OCI-LY3 (cell line): ENCODE data around the gene P2RY6.

Experiments used
- H2AFZ ChIP-seq: fragments of 200-600, 300-600 bp; shearing (Covaris generic); 2 replicates; pipeline ENCODE4 v1.6.0; 2014; ENCODE audit warnings: antibody characterized with exemption, low read depth, low read length
- H3K27ac ChIP-seq: fragments of 200-600, 300-600 bp; sonication (generic); 2 replicates; pipeline ENCODE4 v1.5.1; 2014; ENCODE audit warnings: mild to moderate bottlenecking, low read length, moderate library complexity, mixed read lengths
- H3K27me3 ChIP-seq: fragments of 200-600, 300-600 bp; sonication (generic); 2 replicates; pipeline ENCODE4 v1.6.1; 2014; ENCODE audit warnings: low read depth, low read length, mixed read lengths
- H3K36me3 ChIP-seq: fragments of 200-600, 300-600 bp; sonication (generic); replicated peaks from 2 replicates; pipeline ENCODE3; 2014; ENCODE audit warnings: low read depth, low read length, mixed read lengths
- H3K4me1 ChIP-seq: fragments of 300-600, 200-600 bp; sonication (generic); 2 replicates; pipeline ENCODE4 v1.6.1; 2014; ENCODE audit warnings: low read length, mixed read lengths
- H3K4me2 ChIP-seq: fragments of 200-600, 300-600 bp; sonication (generic); 2 replicates; pipeline ENCODE4 v1.6.1; 2014; ENCODE audit warnings: low read length, mixed read lengths
- H3K4me3 ChIP-seq: fragments of 300-600, 200-600 bp; sonication (generic); 2 replicates; pipeline ENCODE4 v1.5.1; 2014; ENCODE audit warnings: antibody characterized with exemption, mild to moderate bottlenecking, low read length, moderate library complexity
- H3K79me2 ChIP-seq: fragments of 300-600, 200-600 bp; shearing (Covaris generic); 2 replicates; pipeline ENCODE4 v1.6.1; 2014; ENCODE audit warnings: mild to moderate bottlenecking, low read length, mixed read lengths
- H3K9ac ChIP-seq: fragments of 300-600, 200-600 bp; shearing (Covaris generic); 2 replicates; pipeline ENCODE4 v1.6.0; 2014; ENCODE audit warnings: mild to moderate bottlenecking, low read length, moderate library complexity
- H3K9me3 ChIP-seq: fragments of 200-600, 300-600 bp; shearing (Covaris generic); 2 replicates; pipeline ENCODE4 v1.6.1; 2014; ENCODE audit warnings: low read length, mixed read lengths; ENCODE audit not compliant: insufficient read depth
- H4K20me1 ChIP-seq: fragments of 200-600, 300-600 bp; sonication (generic); 2 replicates; pipeline ENCODE4 v1.6.1; 2016; ENCODE audit warnings: low read length, mixed read lengths; ENCODE audit not compliant: insufficient read depth
- EZH2phosphoT487 ChIP-seq: fragments of 200-600 bp; shearing (Covaris generic); IDR thresholded peaks from 2 replicates; pipeline ENCODE4 v1.6.1; 2018; ENCODE audit warnings: antibody characterized with exemption, mixed run types, low read depth
- TF ChIP-seq, protein P1 (sequence below): fragments of 200-600, 300-600 bp; sonication (generic); IDR thresholded peaks from 2 replicates; pipeline ENCODE4 v1.5.1; 2014; ENCODE audit warnings: antibody characterized with exemption, low read length, low read depth

The P2RY6 gene

DNA sequence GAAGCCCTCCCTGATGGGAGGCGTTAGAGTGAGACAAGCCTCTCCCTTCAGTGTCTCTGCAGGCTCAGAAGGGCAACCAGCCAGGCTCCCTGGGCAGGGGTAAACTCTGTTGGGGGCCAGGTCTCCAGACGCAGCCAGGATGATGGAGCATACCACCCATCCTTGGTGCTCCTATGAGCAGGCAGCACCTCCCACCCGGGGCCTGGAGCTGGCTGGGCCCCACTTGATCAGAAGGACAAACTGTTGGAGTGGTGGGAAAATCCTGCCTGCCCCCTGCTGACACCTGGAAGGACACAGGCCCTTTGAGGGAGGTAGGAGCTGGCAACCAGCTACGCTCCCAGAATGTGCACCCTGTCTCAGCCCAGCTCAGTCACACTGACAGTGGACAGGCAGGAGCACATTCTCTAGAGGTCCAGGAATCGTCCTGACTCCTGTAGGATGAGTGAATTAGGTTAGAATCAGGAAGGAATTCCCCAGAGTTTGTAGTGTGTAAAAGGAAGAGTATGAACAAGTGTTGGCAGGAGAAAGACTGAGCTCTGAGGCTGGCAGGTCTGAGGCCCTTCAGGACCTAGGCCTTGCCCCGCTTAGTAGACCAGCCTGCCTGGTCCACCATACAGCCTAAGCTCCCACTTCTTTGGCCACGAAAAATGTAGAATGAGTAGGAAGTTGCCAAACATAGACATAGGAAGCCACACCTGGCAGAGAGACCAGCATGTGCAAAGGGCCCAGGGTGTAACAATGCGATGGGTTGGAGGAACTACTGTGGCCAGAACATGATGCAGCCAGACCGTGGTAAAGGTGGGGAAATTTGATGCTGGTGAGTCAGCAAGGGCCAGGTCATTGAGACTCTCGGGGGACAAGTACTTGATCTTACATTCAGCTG is 55.0 kb downstream of the P2RY6 start:
- Histone ChIP-seq H3K4me2 (no peak overlapping the region), H3K27me3 (no peaks in the 10 kb centered on the region), H4K20me1 (no peaks in the 10 kb centered on the region), H2AFZ (no peak overlapping the region), H3K4me3 (no peak overlapping the region), H3K9ac (no peak overlapping the region), H3K9me3 (no peaks in the 10 kb centered on the region), H3K36me3 (no peaks in the 10 kb centered on the region), H3K27ac (no peak overlapping the region), H3K79me2 (no peaks in the 10 kb centered on the region), H3K4me1 (peaks cover 55% of the 10 kb centered on the region)
- no peak for TF ChIP-seq EZH2phosphoT487
- TF ChIP-seq, protein P1, sequence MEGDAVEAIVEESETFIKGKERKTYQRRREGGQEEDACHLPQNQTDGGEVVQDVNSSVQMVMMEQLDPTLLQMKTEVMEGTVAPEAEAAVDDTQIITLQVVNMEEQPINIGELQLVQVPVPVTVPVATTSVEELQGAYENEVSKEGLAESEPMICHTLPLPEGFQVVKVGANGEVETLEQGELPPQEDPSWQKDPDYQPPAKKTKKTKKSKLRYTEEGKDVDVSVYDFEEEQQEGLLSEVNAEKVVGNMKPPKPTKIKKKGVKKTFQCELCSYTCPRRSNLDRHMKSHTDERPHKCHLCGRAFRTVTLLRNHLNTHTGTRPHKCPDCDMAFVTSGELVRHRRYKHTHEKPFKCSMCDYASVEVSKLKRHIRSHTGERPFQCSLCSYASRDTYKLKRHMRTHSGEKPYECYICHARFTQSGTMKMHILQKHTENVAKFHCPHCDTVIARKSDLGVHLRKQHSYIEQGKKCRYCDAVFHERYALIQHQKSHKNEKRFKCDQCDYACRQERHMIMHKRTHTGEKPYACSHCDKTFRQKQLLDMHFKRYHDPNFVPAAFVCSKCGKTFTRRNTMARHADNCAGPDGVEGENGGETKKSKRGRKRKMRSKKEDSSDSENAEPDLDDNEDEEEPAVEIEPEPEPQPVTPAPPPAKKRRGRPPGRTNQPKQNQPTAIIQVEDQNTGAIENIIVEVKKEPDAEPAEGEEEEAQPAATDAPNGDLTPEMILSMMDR, result no peak

DNA sequence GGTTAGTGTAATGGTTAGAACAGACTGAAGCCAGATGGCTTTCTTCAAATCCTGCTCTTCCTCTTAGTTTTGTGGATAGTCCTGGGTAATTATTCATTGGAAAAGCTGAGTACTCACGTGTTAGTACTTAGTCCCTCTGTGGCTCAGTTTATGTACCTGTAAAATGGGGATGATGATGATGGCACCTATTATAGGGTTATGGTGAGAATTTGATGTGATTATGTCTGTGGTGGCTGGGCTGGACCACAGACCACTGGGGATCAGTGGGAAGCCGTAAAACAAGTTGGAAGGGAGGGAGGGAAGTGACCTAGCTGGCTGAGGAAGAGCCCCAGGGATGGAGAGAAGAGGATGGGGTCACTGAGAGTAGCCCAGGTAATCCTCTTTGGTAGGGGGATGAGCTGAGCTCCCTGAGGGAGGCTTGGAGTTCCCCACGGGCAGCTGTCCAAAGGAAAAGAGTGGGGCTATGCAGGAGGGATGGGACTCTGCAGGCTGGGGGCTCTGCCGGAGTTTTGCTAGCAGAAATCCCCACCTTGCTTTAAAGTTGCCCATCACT is 55.8 kb downstream of the P2RY6 start:
- no peaks in the 10 kb centered on the region for H3K27me3 ChIP-seq
- no peaks in the 10 kb centered on the region for H4K20me1 ChIP-seq
- peaks cover 47% of the 10 kb centered on the region for H3K4me1 ChIP-seq
- no peaks in the 10 kb centered on the region for H3K79me2 ChIP-seq
- H3K27ac ChIP-seq, result no peak overlapping the region
- H3K9me3 ChIP-seq, result no peaks in the 10 kb centered on the region
- no peaks in the 10 kb centered on the region for H3K36me3 ChIP-seq
- no peak overlapping the region for H3K9ac ChIP-seq
- H2AFZ ChIP-seq, result no peak overlapping the region
- TF ChIP-seq EZH2phosphoT487, result no peak
- TF ChIP-seq, protein P1, result no peak
- no peak overlapping the region for H3K4me2 ChIP-seq
- H3K4me3 ChIP-seq, result no peak overlapping the region

DNA sequence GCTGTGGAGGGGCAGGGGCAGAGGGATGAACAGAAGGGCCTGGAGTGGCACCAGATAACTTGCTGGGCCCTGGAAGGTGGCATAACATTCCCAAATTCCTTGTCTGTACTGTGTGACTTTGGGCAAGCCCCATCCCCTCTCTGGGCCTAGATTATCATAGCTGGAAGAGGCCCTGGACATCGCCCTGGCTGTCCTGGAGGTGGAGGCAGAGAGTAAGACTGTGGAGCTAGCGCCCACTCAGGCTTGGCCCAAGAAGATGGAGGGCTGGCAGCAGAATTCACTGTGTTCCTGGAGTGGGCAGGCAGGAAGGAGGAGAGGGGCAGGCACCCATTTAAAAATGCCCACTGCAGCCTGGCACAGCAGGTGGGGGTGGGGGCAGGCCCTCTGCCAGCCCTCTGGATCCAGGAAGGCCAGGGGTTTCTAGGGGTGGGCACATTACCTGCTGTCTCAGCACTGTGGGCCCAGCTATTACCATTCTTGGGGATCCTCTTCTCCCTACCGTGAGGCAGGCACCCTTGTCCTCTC is 58.5 kb downstream of the P2RY6 start:
- Histone ChIP-seq H3K4me2 (no peak overlapping the region), H3K27me3 (no peaks in the 10 kb centered on the region), H2AFZ (no peak overlapping the region), H3K36me3 (no peaks in the 10 kb centered on the region), H3K4me1 (peaks cover 30% of the 10 kb centered on the region), H3K9me3 (no peaks in the 10 kb centered on the region), H3K4me3 (no peak overlapping the region), H3K27ac (no peak overlapping the region), H3K9ac (no peak overlapping the region), H3K79me2 (no peaks in the 10 kb centered on the region), H4K20me1 (no peaks in the 10 kb centered on the region)
- TF ChIP-seq EZH2phosphoT487, result no peak
- TF ChIP-seq, protein P1, result peak; percentile 30

DNA sequence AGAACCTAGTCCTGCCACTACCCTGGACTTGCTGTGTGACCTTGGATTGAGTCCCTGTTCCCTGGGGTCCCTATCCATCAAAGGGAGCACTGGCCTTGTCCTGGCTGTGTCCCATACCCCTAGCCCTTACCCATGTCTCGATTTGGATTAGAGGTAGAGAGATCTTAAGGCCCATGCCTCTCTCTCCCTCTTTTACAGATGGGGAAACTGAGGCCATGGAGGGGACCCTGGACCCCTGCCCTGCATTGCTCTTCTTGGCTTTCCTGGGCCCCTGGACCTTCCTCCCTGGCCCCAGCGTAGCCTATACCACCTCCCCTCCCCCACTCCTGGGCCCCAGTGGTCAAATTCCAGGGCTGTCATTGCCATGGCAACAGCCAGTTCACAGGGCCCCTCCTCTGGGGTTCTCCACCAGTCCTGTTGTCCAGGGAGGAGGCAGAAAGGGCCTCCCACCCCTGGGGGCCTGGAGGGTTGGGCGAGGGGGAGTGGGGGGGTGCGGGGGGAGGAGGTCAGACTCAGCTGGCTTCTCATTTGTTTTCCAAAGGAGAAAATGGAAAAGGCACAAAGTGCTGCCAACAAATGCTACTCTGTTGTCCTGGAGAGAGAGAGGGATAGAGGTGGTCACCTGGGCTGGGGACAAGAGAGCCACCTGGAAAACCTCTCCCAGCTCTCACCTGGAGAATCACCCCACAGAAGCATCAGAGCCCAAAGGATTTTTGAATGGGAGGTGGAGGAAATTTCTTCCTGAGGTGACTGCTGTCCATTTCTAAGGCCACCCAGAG is 59.2 kb downstream of the P2RY6 start:
- Histone ChIP-seq H3K4me3 (no peak overlapping the region), H3K27me3 (no peaks in the 10 kb centered on the region), H4K20me1 (no peaks in the 10 kb centered on the region), H2AFZ (no peak overlapping the region), H3K4me2 (no peak overlapping the region), H3K9me3 (no peaks in the 10 kb centered on the region), H3K9ac (no peak overlapping the region), H3K79me2 (no peaks in the 10 kb centered on the region), H3K4me1 (peaks cover 24% of the 10 kb centered on the region), H3K27ac (no peak overlapping the region), H3K36me3 (no peaks in the 10 kb centered on the region)
- no peak for TF ChIP-seq EZH2phosphoT487
- TF ChIP-seq, protein P1, result no peak
